NT2/D1 (cell line): Measurements from ENCODE around the gene DPP9.

ENCODE experiments used
- SUZ12 ChIP-seq: IDR thresholded peaks from 2 replicates; pipeline ENCODE4 v1.6.1; 2011; ENCODE audit not compliant: insufficient read length, insufficient read depth; ENCODE audit errors: extremely low read depth
- YY1 ChIP-seq: IDR thresholded peaks from 2 replicates; pipeline ENCODE4 v1.6.1; 2011; ENCODE audit not compliant: insufficient read length, insufficient read depth
- ZNF274 ChIP-seq: IDR thresholded peaks from 2 replicates; pipeline ENCODE4 v1.6.1; 2011; ENCODE audit warnings: mild to moderate bottlenecking, low read depth, low read length

GRCh38 chr19:4763021-4763420 is 39.4 kb upstream of the DPP9 start:
- TF ChIP-seq SUZ12 = no peak
- no peak for TF ChIP-seq YY1
- TF ChIP-seq ZNF274 = no peak
